Skin epidermis (tissue), 12 donors: Measurements from ENCODE around the gene WHAMM.
"Not testable (repeated sequence)": the region's sequence is repeated elsewhere in the genome, so short reads cannot be mapped to it uniquely, and the experiment has no call there.

Experiments
- H3K27ac ChIP-seq, 21 experiments: fragments of 200-600 bp; sonication (generic) in 11 of 21; one replicate each; pipeline ENCODE4 v1.5.0; 2020; ENCODE audit warnings: mild to moderate bottlenecking in 3 of 21, inconsistent platforms in 2 of 21, moderate library complexity in 2 of 21
- H3K4me3 ChIP-seq, 7 experiments: fragments of 200-600 bp; sonication (generic) in 2 of 7; one replicate each; pipeline ENCODE4 v1.5.0; 2020; ENCODE audit warnings: inconsistent platforms in 2 of 7, mild to moderate bottlenecking in 2 of 7, moderate library complexity in 1 of 7

Gene WHAMM, protein sequence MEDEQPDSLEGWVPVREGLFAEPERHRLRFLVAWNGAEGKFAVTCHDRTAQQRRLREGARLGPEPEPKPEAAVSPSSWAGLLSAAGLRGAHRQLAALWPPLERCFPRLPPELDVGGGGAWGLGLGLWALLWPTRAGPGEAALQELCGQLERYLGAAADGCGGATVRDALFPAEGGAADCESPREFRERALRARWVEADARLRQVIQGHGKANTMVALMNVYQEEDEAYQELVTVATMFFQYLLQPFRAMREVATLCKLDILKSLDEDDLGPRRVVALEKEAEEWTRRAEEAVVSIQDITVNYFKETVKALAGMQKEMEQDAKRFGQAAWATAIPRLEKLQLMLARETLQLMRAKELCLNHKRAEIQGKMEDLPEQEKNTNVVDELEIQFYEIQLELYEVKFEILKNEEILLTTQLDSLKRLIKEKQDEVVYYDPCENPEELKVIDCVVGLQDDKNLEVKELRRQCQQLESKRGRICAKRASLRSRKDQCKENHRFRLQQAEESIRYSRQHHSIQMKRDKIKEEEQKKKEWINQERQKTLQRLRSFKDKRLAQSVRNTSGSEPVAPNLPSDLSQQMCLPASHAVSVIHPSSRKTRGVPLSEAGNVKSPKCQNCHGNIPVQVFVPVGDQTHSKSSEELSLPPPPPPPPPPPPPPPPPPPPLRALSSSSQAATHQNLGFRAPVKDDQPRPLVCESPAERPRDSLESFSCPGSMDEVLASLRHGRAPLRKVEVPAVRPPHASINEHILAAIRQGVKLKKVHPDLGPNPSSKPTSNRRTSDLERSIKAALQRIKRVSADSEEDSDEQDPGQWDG

DNA sequence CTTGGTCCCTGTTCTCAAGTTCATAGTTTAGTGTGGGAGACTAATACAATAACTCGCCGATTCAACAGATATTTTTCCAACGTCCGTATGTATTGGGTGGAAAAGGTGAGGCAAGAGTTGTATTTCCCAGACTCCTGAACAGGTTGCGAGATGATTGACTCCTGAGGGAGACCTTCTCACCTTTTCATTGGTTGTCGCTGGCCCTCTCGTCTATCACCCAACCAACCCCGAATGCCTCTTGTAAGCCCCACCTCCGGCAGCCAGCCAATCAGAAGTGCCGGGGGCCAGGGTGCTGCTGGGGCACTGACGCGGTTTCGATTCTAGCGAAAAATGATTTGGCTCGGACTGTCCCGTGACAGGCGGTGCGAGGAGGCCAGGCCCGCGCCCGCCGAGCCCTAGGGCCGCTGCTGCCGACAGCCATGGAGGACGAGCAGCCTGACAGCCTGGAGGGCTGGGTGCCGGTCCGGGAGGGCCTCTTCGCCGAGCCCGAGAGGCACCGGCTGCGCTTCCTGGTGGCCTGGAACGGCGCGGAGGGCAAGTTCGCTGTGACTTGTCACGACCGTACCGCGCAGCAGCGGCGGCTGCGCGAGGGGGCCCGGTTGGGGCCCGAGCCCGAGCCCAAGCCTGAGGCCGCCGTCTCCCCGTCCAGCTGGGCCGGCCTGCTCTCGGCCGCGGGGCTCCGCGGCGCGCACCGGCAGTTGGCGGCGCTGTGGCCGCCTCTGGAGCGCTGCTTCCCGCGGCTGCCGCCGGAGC, at the start of gene WHAMM:
Gene WHAMM, plus strand, starts transcription at position 321 of the 753 bp plus-strand sequence. Its CDS starts 99 bp downstream, at position 420.
- H3K27ac ChIP-seq: peak within 1 kb of the TSS; percentile 94 to 100 (median 98)
- peak within 1 kb of the TSS; percentile 71 to 99 (median 92) for H3K4me3 ChIP-seq

DNA sequence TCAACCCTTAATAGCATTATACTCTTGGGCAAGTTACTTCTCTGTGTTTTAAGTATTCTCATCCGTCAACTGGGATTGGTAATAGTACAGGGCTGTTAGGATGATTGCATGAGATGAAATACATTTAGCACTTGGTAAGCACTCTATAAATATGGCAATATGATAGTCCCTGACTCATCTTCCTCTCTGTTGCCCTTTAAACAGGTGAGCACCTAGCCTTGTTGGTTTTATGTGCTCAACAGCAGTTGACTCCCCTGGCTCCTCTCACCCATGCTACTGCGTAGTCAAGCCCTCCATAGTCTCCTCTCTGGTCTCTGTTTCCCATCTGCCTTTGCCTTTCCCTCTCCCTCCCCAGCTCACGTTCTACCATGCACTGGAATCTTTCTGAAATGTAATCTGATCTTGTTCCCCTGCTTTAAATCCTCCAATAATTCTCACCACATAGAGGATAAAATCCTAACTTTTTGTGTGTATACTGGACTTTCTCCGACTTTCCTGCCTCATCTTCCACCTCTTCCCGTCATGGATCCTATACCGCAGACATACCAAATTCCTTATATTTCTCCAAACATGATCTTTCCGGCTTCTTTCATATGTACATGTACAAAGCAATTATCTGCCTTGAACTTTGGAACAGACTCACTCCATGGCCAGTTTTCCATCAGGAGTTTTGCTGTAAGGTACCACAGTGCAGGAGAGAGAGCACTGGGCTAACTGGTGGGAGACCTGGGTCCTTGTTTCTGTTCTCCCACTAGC, 45.9 kb upstream of the WHAMM start:
- Histone ChIP-seq H3K4me3 (no peak overlapping the region), H3K27ac (no peak overlapping the region)

DNA sequence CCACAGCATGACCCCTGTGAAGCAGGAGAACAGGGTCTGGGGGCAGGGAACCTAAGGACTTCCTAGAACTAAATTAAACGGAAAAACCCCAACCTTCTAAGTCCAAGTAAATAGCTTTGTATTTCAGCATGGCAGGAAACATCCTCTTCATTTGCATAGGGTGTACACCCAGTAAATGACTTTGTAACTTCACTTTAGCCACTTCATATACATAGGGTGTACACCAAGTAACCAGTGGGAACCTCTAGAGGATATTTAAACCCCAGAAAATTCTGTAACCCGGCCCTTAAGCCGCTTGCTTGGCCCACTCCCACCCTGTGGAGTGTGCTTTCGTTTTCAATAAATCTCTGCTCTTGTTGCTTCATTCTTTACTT, 45.3 kb upstream of the WHAMM start:
- no peak overlapping the region for H3K27ac ChIP-seq
- no peak overlapping the region for H3K4me3 ChIP-seq

DNA sequence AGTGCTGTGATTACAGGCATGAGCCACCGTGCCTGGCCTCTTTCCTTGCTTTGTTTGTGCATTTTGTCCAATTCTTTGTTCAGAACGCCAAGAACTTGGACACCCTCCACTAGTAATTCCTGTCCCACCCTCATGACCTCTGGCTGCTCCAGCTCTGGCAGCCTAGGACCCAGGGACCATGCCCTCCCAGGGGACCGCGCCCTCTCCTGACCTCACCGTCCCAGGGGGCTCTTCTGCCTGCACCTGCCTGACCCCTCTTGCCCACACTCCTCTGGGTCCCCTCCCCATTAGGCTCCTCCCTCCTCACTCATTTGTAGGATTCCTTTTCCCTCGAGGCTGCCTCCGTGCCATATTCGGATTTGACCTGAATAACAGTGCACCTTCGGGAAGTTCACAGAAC, 44.7 kb upstream of the WHAMM start:
- Histone ChIP-seq H3K27ac (no peak overlapping the region), H3K4me3 (no peak overlapping the region)

DNA sequence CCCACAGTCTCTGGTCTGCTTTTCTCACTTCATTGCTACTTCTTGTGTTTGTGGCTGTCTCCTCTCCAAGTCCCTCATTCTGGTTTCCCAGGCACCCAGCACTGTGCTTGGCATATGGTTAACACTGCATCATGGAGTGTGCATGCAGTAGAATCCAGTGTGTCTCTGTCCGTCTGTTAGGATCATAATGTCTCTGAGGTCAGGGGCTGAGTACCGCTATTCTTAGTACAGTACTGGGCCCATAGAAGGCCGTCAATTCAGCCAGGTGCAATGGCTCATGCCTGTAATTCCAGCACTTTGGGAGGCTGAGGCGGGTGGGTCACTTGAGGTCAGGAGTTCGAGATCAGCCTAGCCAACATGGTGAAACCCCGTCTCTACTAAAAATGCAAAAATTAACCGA, 43.2 kb upstream of the WHAMM start:
- H3K4me3 ChIP-seq, H3K27ac ChIP-seq: not testable (repeated sequence)

DNA sequence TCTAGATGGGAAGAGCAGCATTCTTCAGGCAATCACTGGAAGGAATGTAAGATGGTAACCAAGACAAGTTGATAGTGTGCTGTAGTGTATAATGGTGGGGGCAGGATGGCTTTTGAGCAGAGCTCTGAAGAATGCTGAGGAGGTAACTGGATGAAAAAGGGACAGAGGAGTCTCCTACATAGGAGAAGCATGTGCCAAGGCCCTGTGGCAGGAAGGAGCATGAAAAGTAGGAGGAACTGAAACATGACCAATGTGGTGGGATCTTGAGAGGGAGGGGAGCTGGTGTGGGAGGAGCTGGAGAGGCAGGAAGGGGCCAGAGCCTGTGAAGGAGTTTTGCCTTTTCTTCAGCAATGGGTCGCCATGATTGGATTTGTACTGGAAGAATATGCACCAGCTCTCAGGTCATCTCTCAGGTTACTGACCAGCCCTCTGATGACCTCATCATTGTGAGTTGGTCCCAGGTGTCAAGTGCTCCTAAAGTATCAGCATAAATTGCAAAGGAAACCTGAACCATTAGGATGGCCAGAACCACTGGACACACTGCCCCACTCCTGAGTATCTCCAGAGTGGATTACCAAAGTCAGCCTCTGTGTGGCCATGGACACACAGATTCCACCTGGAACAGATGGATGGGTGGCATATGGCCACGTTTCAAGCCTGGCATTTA, 42.1 kb upstream of the WHAMM start:
- Histone ChIP-seq H3K4me3 (no peak overlapping the region), H3K27ac (no peak overlapping the region)

DNA sequence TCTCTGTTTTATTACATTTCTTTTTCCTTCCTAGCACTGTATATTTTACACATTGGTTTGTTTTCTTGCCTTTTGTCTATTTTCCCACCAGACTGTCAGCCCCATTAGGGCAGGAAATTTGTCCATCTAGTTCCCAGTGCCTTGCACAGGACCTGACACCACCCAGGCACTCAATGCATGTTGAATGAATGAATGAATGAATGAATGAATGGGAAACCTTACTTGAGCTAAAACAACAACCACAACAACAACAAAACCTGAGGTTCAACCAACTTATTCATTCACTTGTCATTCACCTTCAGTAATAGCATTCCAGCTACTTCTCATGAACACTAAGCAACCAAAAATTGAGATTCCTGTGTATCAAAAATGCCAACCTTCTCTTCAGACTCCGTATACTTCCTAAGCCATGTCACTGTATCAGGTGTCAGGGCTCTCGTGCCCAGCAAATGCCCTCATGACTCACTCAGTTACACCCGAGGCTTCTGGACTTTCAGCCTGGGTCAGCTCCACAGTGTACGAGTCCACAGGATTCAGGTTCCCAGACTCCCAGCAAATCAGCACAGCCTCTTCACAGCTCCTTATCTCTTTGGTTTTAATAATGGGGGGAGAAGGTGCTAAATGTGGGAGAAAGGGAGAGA, 40.9 kb upstream of the WHAMM start:
- H3K27ac ChIP-seq: no peak overlapping the region

DNA sequence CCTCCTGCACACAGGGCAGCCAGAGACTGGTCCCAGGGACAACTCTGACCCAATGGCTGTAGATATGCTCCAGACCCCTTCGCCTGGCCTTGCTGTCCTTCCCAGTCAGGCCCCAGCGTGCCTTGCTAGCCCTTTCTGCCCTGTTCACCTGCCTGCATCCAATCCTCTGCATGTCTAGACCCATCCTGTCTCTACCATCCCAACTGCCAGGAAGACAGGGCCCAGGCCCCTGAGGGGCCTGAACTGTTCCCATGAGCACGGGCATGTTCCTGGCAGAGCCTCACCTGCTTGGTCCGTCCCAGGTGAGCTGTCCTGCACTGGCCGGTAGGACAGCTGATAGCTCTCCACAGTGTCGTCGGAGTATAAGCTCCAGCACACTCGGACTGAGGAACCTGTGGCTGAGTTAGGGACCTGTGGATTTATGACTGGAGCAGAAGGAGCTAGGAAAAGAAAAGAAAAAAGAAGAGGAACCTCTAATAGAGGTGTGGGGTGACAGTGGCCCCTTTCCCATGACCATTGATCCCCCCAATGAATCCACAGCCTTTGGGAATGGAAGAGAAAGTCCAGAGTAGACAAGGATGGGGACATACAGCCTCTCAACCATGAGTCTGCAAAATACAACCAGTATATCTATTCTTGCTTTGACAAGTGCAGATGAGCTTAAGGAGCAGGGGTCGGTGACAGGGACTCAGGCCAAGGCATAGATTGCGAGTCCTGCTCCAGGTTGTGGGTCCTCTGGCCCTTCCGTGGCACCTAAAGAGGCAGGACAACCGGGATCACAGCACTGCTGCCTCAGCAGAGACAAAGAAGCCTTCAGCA, 37.4 kb upstream of the WHAMM start:
- no peak overlapping the region for H3K4me3 ChIP-seq

More for the DNA sequence above, 40.9 kb upstream of the WHAMM start:
- H3K4me3 ChIP-seq: no peak overlapping the region

DNA sequence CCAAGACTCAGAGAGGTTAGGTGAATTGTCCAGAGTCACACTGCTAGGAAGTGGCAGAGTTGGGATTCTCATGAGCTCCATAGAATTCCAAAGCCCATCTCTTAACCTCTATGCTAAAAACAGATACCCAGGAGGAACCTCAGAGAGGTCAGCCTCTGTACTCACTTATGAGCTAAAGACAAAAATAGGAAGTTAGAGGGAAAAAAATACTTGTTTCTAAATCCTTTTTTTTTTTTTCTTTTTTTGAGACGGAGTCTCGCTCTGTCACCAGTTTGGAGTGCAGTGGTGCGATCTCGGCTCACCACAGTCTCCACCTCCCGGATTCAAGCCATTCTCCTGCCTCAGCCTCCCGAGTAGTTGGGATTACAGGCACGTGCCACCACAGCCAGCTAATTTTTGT, 34.9 kb upstream of the WHAMM start:
- no peak overlapping the region for H3K4me3 ChIP-seq
- H3K27ac ChIP-seq: no peak overlapping the region

More for the DNA sequence above, 37.4 kb upstream of the WHAMM start:
- H3K27ac ChIP-seq: no peak overlapping the region

DNA sequence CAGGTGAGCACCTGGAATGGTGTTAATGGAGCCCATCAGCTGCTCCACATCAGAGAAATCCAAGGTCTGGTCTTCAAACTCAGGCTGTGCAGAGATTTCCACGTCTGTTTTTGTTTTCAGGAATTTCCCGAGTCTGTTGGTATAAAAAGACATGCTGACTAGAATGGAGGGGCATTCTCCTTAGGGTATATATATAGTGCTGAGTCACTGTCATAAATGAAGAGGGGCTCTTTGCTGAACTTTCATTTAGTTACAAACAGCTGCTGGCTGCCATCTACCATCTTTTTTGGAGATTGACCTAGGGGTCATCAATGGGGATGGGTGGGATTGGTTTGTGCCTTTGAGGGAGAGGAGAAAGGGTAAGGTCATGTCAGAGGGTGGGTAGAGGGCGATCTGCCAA, 30.7 kb upstream of the WHAMM start:
- Histone ChIP-seq H3K27ac (no peak overlapping the region), H3K4me3 (no peak overlapping the region)

DNA sequence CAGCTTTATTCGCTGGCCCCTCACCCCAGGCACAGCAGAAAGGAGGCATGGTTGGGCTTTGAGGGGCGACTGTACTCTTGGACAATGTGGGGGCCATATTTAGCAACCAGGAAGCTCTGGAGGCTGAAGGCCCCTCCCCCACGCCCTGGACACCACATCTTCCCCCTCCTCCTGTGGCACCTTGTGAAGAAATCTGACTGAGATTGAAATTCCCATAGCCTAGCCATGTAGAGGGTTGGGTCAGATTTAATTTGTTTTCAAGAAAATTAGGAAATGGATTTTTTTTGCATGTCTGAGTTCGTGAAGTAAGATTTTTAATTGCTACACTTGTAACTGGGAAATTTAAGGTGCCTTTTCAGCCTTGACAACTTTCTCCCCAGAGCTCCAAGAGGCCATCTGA, 28.1 kb upstream of the WHAMM start:
- no peak overlapping the region for H3K27ac ChIP-seq
- H3K4me3 ChIP-seq: no peak overlapping the region

DNA sequence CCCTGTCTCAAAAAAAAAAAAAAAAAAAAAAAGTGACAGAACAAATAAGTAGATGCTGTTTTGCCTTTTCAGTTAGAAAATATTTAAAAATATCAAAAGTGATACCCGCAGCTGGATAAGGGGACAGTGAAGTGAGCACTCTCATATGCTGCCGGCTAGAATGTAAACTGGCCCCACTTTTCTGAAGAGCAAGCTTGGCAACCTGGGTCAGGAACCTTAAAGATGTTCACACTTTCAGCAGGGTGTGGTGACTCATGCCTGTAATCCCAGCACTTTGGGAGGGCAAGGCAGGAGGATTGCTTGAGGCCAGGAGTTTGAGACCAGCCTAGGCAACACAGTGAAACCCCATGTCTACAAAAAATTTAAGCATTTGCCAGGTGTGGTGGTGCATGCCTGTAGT, 20.9 kb upstream of the WHAMM start:
- Histone ChIP-seq H3K27ac (no peak overlapping the region), H3K4me3 (no peak overlapping the region)

DNA sequence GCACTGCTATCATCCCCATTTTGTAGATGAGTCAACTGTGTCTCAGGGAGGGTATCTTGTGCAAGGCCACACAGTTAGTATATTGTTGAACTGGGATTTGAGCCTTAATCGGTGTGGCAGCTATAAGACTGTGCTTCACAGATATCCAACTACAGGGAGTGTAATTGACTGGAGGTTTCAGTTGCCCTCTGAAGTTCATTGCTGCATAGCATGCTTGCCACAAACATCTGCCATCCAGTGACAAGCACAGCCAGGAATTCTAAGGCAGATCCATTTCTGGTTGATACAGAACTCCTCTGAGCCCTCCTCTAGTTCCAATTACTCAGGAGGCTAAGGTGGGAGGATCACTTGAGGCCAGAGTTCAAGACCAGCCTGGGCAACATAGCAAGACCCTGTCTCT, 19.9 kb upstream of the WHAMM start:
- Histone ChIP-seq H3K4me3 (no peak overlapping the region), H3K27ac (no peak overlapping the region)

DNA sequence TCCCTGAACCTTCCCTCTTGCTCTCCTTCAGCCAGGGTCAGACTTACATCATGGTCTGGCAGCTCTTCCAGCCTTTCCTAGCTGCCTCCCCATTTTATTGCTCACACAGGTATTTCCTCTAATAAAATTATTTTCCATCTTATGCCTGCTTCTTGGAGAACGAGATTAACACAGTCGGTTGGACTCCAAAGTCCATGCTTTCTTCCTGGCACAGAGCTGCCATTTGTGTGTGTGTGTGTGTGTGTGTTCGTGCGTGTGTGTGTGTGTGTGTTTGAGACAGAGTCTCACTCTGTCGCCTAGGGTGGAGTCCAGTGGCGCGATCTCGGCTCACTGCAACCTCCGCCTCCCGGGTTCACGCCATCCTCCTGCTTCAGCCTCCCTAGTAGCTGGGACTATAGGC, 19.1 kb upstream of the WHAMM start:
- no peak overlapping the region for H3K27ac ChIP-seq
- no peak overlapping the region for H3K4me3 ChIP-seq

DNA sequence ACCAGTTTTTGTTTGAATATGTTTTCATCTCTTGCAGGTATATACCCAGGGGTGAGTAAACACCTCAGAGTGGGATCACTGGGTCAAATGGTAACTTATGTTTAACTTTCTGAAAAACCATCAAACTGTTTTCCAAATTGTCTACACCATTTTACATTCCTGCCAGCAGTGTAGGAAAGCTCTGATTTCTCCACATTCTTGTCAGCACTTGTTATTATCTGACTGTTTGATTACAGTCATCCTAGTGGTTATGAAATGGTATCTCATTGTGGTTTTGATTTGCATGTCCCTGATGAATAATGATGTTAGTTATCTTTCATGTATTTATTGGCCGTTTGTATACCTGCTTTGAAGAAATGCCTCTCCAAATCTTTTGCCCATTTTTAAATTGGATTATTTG, 17.4 kb upstream of the WHAMM start:
- H3K27ac ChIP-seq: no peak overlapping the region
- H3K4me3 ChIP-seq: no peak overlapping the region

DNA sequence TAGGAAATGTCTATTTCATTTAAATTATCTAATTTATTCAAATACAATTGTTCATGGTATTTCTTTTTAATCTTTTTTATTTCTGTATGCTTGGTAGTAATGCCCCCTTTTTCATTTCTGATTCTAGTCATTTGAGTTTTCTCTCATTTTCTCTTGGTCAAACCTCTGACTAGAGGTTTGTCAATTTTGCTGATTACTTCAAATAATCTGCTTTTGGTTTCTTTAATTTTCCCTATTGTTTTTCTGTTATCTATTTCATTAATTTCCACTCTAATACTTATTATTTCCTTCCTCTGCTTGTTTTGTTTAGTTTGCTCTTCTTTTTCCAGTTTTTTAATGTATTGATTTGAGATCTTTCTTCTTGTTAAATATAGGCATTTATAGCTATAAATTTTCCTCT, 15.7 kb upstream of the WHAMM start:
- Histone ChIP-seq H3K27ac (no peak overlapping the region), H3K4me3 (no peak overlapping the region)

DNA sequence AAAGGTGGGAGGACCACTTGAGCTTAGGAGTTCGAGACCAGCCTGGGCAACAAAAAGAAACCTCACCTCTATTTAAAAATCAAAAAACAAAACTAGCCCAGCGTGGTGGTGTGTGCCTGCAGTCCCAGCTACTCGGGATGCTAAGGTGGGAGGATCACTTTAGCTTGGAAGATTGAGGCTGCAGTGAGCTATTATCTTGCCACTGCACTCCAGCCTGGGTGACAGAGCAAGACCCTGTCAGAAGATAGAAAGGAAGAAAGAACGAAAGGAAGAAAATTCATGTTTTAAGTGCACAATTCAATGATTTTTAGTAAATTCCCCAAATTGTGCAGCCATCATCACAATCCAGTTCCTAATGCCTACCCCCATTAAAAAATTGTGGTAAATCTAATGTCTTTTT, 11.3 kb upstream of the WHAMM start:
- Histone ChIP-seq H3K4me3 (no peak overlapping the region), H3K27ac (no peak overlapping the region)
